ENCODE measurements around the gene CCDC57. TPM values are rescaled to one million over a fixed set of nuclear protein-coding genes. Genes with fewer than 3 reads are reported as not detected.

CCDC57 gene
- total and polyA plus RNA-seq, 9 of the 15 experiments (the other 6 are each of a cell fraction or from before 2014, with no cell fraction given): 0.83 to 36.2 (median 13.6) TPM

- no peak for DNase-seq (ENCODE audit: extremely low read depth in 1 of 4, low spot score in 3 of 4)
- Histone ChIP-seq H3K36me3 (ENCODE audit: control insufficient read depth, insufficient read depth, low read length) (peaks cover 54% of the 10 kb centered on the region; the same call in 2 of the 3 replicates), H3K4me2 (ENCODE audit: insufficient read depth, low read length) (no peak overlapping the region), H3K9me3 (replicated peaks; ENCODE audit: control insufficient read depth, insufficient read depth, low read depth, low read length) (no peaks in the 10 kb centered on the region), H3K9ac (ENCODE audit: insufficient read depth in 1 of 2, low read depth in 2 of 2, low read length in 2 of 2) (peak overlapping the region in 1 of 2 experiments; percentile 72; a peak in 1 of 4 replicates), H3K4me1 (replicated peaks in 1 of 2; ENCODE audit: control insufficient read depth in 2 of 2, insufficient read depth in 2 of 2, low read length in 2 of 2) (peaks cover 31 to 47% of the 10 kb centered on the region in 2 experiments), H2AFZ (ENCODE audit: low read depth, low read length) (no peak overlapping the region), H3K79me2 (ENCODE audit: control insufficient read depth, insufficient read depth, low read length) (peaks cover 10% of the 10 kb centered on the region; the same call in 1 of the 3 replicates), H3K4me3 (no peak overlapping the region), H3K27ac (ENCODE audit: extremely low read depth, low read depth, low read length) (no peak overlapping the region), H4K20me1 (replicated peaks; ENCODE audit: control insufficient read depth, insufficient read depth, low read length) (no peaks in the 10 kb centered on the region), H3K27me3 (ENCODE audit: control insufficient read depth in 2 of 2, insufficient read depth in 2 of 2, low read length in 2 of 2) (no peaks in the 10 kb centered on the region; a peak in 1 of 5 replicates), H3K9me1 (ENCODE audit: control insufficient read depth, insufficient read depth, low read length) (no peaks in the 10 kb centered on the region)
- ATAC-seq: no peak
- no TSS peak for BruUV-seq (replicated peaks)
- ChIA-PET POLR2A (interaction anchor here (0.6 to 1.3 kb wide), 2 partner anchors 12 to 17 kb away, joined by 3 to 5 read pairs; no protein-coding TSS in a partner anchor), CTCF (ENCODE audit: low intra/inter-chr PET ratio) (no interaction called here)
- in situ Hi-C loops (cut with MboI) (no loop called here), intact Hi-C loops (cut with micrococcal nuclease) (no loop called here)
- no peak for FAIRE-seq
- WGBS (ENCODE audit: insufficient coverage, low coverage, missing lambda C conversion rate): 95% methylated on average over 12 of the region's 12 CpGs
- TF ChIP-seq TCF3 (CRISPR knock-in tag; IDR thresholded peaks at IDR 0.05): no peak
- no peak for TF ChIP-seq MLLT1 (IDR thresholded peaks at IDR 0.05)
- TF ChIP-seq THAP7 (CRISPR knock-in tag; IDR thresholded peaks at IDR 0.05): no peak
- TF ChIP-seq HSF4 (CRISPR knock-in tag; IDR thresholded peaks at IDR 0.05; ENCODE audit: borderline replicate concordance): no peak
- TF ChIP-seq MTA3 (IDR thresholded peaks at IDR 0.05; ENCODE audit: borderline replicate concordance): no peak
- TF ChIP-seq ELK1 (CRISPR knock-in tag; IDR thresholded peaks at IDR 0.05): no peak
- TF ChIP-seq CEBPB (tag; IDR thresholded peaks at IDR 0.05): no peak
- no peak for TF ChIP-seq NKRF (IDR thresholded peaks at IDR 0.05; ENCODE audit: borderline replicate concordance)
- TF ChIP-seq FOS (IDR thresholded peaks at IDR 0.05; ENCODE audit: extremely low read depth, insufficient read length): no peak
- no peak for TF ChIP-seq FOXK2 (conservative IDR thresholded peaks at IDR 0.05 in 1 of 2, IDR thresholded peaks at IDR 0.05 in 1 of 2; ENCODE audit: low read depth in 2 of 2)
- TF ChIP-seq PHF20 (IDR thresholded peaks at IDR 0.05; ENCODE audit: partially characterized antibody): no peak
These were observed 13.1 kb downstream of the CCDC57 start for GRCh38 chr17:82199496-82199895.
